ENCODE data around the gene PTPRN2.

PTPRN2 gene

GRCh38 chr7:157773361-157773760 is 814.3 kb downstream of the PTPRN2 start:
- H3K27me3 Mint-ChIP-seq (ENCODE audit: low read depth, poor library complexity) = peaks cover 46% of the 10 kb centered on the region
- H3K36me3 Mint-ChIP-seq (ENCODE audit: low read depth) = peaks cover 9% of the 10 kb centered on the region
- TF ChIP-seq CTCF (IDR thresholded peaks at IDR 0.05) = no peak
- peak overlapping the region; percentile 46 for H3K27ac Mint-ChIP-seq
- peaks cover 19% of the 10 kb centered on the region for H3K9me3 Mint-ChIP-seq
- no peak for DNase-seq
- no peak overlapping the region for H3K4me3 Mint-ChIP-seq
- peaks cover 25% of the 10 kb centered on the region for H3K4me1 Mint-ChIP-seq

GRCh38 chr7:157772486-157773130 is 815.0 kb downstream of the PTPRN2 start:
- DNase-seq = no peak
- Mint-ChIP-seq H3K36me3 (ENCODE audit: low read depth) (peaks cover 9% of the 10 kb centered on the region), H3K4me3 (no peak overlapping the region), H3K27me3 (ENCODE audit: low read depth, poor library complexity) (peaks cover 40% of the 10 kb centered on the region), H3K4me1 (peaks cover 32% of the 10 kb centered on the region), H3K9me3 (peaks cover 19% of the 10 kb centered on the region), H3K27ac (no peak overlapping the region)
- TF ChIP-seq CTCF (IDR thresholded peaks at IDR 0.05) = no peak

GRCh38 chr7:157771689-157772088 is 815.9 kb downstream of the PTPRN2 start:
- Mint-ChIP-seq H3K9me3 (peaks cover 18% of the 10 kb centered on the region), H3K27me3 (ENCODE audit: low read depth, poor library complexity) (peaks cover 31% of the 10 kb centered on the region), H3K27ac (no peak overlapping the region), H3K36me3 (ENCODE audit: low read depth) (peaks cover 9% of the 10 kb centered on the region), H3K4me1 (peaks cover 32% of the 10 kb centered on the region), H3K4me3 (no peak overlapping the region)
- DNase-seq = no peak
- no peak for TF ChIP-seq CTCF (IDR thresholded peaks at IDR 0.05)

GRCh38 chr7:157770716-157771320 is 816.8 kb downstream of the PTPRN2 start:
- peaks cover 32% of the 10 kb centered on the region for H3K4me1 Mint-ChIP-seq
- H3K36me3 Mint-ChIP-seq (ENCODE audit: low read depth) = peaks cover 9% of the 10 kb centered on the region
- no peak overlapping the region for H3K27ac Mint-ChIP-seq
- TF ChIP-seq CTCF (IDR thresholded peaks at IDR 0.05) = no peak
- H3K4me3 Mint-ChIP-seq = no peak overlapping the region
- H3K27me3 Mint-ChIP-seq (ENCODE audit: low read depth, poor library complexity) = peaks cover 27% of the 10 kb centered on the region
- DNase-seq = no peak
- H3K9me3 Mint-ChIP-seq = peaks cover 26% of the 10 kb centered on the region

GRCh38 chr7:157769526-157770215 is 818.0 kb downstream of the PTPRN2 start:
- Mint-ChIP-seq H3K4me3 (no peak overlapping the region), H3K27me3 (ENCODE audit: low read depth, poor library complexity) (peaks cover 19% of the 10 kb centered on the region), H3K27ac (no peak overlapping the region), H3K9me3 (peaks cover 37% of the 10 kb centered on the region), H3K36me3 (ENCODE audit: low read depth) (peaks cover 9% of the 10 kb centered on the region), H3K4me1 (peaks cover 32% of the 10 kb centered on the region)
- TF ChIP-seq CTCF (IDR thresholded peaks at IDR 0.05) = no peak
- DNase-seq = no peak

All from nephron progenitor cell (in vitro differentiated cells).